Activated CD8-positive, alpha-beta memory T cell treated with anti-CD3 and anti-CD28 coated beads, Interleukin-2, amount 50 U/mL, for 1 hour (primary cell): ENCODE data around the gene ETV7.

Experiments used
- DNase-seq: peaks from one replicate; pipeline ENCODE4 v3.0.0-alpha.2; 2020; ENCODE audit errors: extremely low read depth

Gene ETV7

GRCh38 chr6:36323062-36323461, 64.4 kb downstream of the ETV7 start:
- DNase-seq: no peak

- DNase-seq: no peak
These were observed 64.9 kb downstream of the ETV7 start for GRCh38 chr6:36322591-36322990.

- no peak for DNase-seq
These were observed 67.0 kb downstream of the ETV7 start for GRCh38 chr6:36320475-36320874.

- no peak for DNase-seq
These were observed 67.6 kb downstream of the ETV7 start for GRCh38 chr6:36319821-36320220.

- no peak for DNase-seq
These were observed 68.1 kb downstream of the ETV7 start for GRCh38 chr6:36319436-36319762.

- no peak for DNase-seq
These were observed 68.6 kb downstream of the ETV7 start for GRCh38 chr6:36318690-36319435.

GRCh38 chr6:36317623-36318022, 69.8 kb downstream of the ETV7 start:
- no peak for DNase-seq
